IPS-20b (cell line): ENCODE data around the gene POLR2A.

Experiments
- H3K27ac ChIP-seq: one replicate; pipeline ENCODE4 v1.5.1; 2013; ENCODE audit warnings: low read length
- H3K27me3 ChIP-seq: 2 replicates; pipeline ENCODE4 v1.6.1; 2013; ENCODE audit warnings: mild to moderate bottlenecking, low read length, inconsistent platforms; ENCODE audit not compliant: insufficient read depth
- H3K36me3 ChIP-seq: 2 replicates; pipeline ENCODE4 v1.6.1; 2013; ENCODE audit warnings: low read depth, mild to moderate bottlenecking, inconsistent platforms, low read length, moderate library complexity; ENCODE audit not compliant: insufficient read depth
- H3K4me1 ChIP-seq: 2 replicates; pipeline ENCODE4 v1.6.1; 2013; ENCODE audit warnings: mild to moderate bottlenecking, control low read depth, inconsistent platforms, low read length, moderate library complexity; ENCODE audit not compliant: insufficient read depth
- H3K4me3 ChIP-seq: 2 replicates; pipeline ENCODE4 v1.5.1; 2013; ENCODE audit warnings: mild to moderate bottlenecking, low read length, inconsistent platforms
- H3K9ac ChIP-seq: 2 replicates; pipeline ENCODE4 v1.6.1; 2013; ENCODE audit warnings: low read depth, mild to moderate bottlenecking, inconsistent platforms, low read length, moderate library complexity
- H3K9me3 ChIP-seq: 2 replicates; pipeline ENCODE4 v1.6.1; 2013; ENCODE audit warnings: mild to moderate bottlenecking, low read depth, low read length, inconsistent platforms; ENCODE audit not compliant: insufficient read depth

The POLR2A gene

DNA sequence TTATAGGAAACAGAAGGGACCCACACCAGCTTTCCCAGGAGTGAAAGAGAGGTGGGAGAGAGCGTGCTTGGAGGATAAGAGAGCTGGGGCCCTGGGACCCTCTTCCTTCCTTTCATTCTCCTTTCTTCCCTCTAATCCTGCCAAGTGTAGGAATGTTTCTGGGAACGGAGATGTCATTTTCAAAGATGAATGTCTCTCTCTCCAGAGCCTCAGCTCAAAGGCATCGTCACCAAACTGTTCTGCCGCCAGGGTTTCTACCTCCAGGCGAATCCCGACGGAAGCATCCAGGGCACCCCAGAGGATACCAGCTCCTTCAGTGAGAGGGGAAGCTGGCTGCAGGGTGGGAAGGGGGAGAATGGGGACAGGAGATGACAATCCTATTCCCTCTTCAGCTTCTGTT, 42.9 kb upstream of the POLR2A start:
- H3K4me1 ChIP-seq, result peaks cover 31% of the 10 kb centered on the region; the same call in 1 of the 2 replicates
- H3K9ac ChIP-seq, result peak overlapping the region; percentile 92; the same call in 1 of the 2 replicates
- H3K4me3 ChIP-seq, result peak overlapping the region; percentile 86

DNA sequence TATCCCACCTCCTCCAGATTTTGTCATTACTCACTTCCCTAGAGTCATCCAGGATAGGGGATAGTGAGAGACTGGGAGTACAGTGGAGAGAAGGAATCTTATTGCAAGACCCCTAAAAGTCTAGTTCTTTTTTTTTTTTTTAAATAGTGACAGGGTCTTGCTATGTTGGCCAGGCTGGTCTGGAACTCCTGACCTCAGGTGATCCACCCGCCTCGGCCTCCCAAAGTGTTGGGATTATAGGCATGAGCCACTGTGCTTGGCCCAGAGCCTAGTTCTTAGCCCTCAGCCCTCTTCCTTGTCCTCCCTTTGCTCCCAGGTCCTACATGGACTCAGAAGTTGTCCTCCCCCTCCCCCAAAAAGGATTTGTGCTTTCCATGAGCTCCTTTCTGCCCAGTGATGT, 42.0 kb upstream of the POLR2A start:
- H3K27ac ChIP-seq, result no peak overlapping the region
- peaks cover 67% of the 10 kb centered on the region for H3K27me3 ChIP-seq
- peaks cover 33% of the 10 kb centered on the region; the same call in 1 of the 2 replicates for H3K4me1 ChIP-seq
- H3K36me3 ChIP-seq, result no peaks in the 10 kb centered on the region
- no peak overlapping the region for H3K4me3 ChIP-seq
- no peaks in the 10 kb centered on the region for H3K9me3 ChIP-seq
- H3K9ac ChIP-seq, result no peak overlapping the region

More for the DNA sequence above, 42.9 kb upstream of the POLR2A start:
- no peak overlapping the region for H3K27ac ChIP-seq
- no peaks in the 10 kb centered on the region for H3K36me3 ChIP-seq
- no peaks in the 10 kb centered on the region for H3K9me3 ChIP-seq
- H3K27me3 ChIP-seq, result peaks cover 67% of the 10 kb centered on the region

GRCh38 chr17:7443499-7444485, 40.4 kb upstream of the POLR2A start:
- Histone ChIP-seq H3K9me3 (no peaks in the 10 kb centered on the region), H3K27ac (no peak overlapping the region), H3K4me3 (peak overlapping the region; percentile 65; the same call in 1 of the 2 replicates), H3K4me1 (peaks cover 24% of the 10 kb centered on the region; the same call in 1 of the 2 replicates), H3K9ac (no peak overlapping the region), H3K27me3 (peaks cover 56% of the 10 kb centered on the region), H3K36me3 (no peaks in the 10 kb centered on the region)

GRCh38 chr17:7444682-7445618, 39.2 kb upstream of the POLR2A start, which contains the start of gene CHRNB1:
TSS of gene CHRNB1 (plus strand) at chr17:7445061. CDS start at chr17:7445128, 67 bp downstream.
- H3K27ac ChIP-seq, result no peak within 1 kb of the TSS

GRCh38 chr17:7445619-7445968, 38.6 kb upstream of the POLR2A start:
- no peak overlapping the region for H3K27ac ChIP-seq
- no peaks in the 10 kb centered on the region for H3K36me3 ChIP-seq
- peak overlapping the region; percentile 45; the same call in 1 of the 2 replicates for H3K9ac ChIP-seq
- peaks cover 45% of the 10 kb centered on the region for H3K27me3 ChIP-seq
- H3K4me3 ChIP-seq, result peak overlapping the region; percentile 65
- H3K4me1 ChIP-seq, result peaks cover 20% of the 10 kb centered on the region; the same call in 1 of the 2 replicates
- no peaks in the 10 kb centered on the region for H3K9me3 ChIP-seq

More at GRCh38 chr17:7444682-7445618, 39.2 kb upstream of the POLR2A start, which contains the start of gene CHRNB1:
- H3K36me3 ChIP-seq, result no peaks in the 10 kb centered on the region
- peak within 1 kb of the TSS; percentile 65 for H3K4me3 ChIP-seq
- no peaks in the 10 kb centered on the region for H3K9me3 ChIP-seq
- H3K9ac ChIP-seq, result peak within 1 kb of the TSS; percentile 60; the same call in 1 of the 2 replicates
- H3K27me3 ChIP-seq, result peaks cover 45% of the 10 kb centered on the region
- peaks cover 20% of the 10 kb centered on the region; the same call in 1 of the 2 replicates for H3K4me1 ChIP-seq

GRCh38 chr17:7448461-7448860, 35.7 kb upstream of the POLR2A start:
- Histone ChIP-seq H3K9ac (no peak overlapping the region), H3K36me3 (no peaks in the 10 kb centered on the region), H3K4me1 (peaks cover 8% of the 10 kb centered on the region; the same call in 1 of the 2 replicates), H3K9me3 (no peaks in the 10 kb centered on the region), H3K27me3 (peaks cover 26% of the 10 kb centered on the region), H3K27ac (no peak overlapping the region), H3K4me3 (no peak overlapping the region)

GRCh38 chr17:7459961-7460545, 24.1 kb upstream of the POLR2A start:
- Histone ChIP-seq H3K27ac (no peak overlapping the region), H3K9me3 (no peaks in the 10 kb centered on the region)

GRCh38 chr17:7460850-7461660, 23.1 kb upstream of the POLR2A start:
- Histone ChIP-seq H3K27me3 (no peaks in the 10 kb centered on the region), H3K27ac (no peak overlapping the region), H3K9me3 (no peaks in the 10 kb centered on the region), H3K36me3 (peaks cover 5% of the 10 kb centered on the region; the same call in 1 of the 2 replicates), H3K4me3 (no peak overlapping the region), H3K4me1 (peaks cover 4% of the 10 kb centered on the region; the same call in 1 of the 2 replicates), H3K9ac (no peak overlapping the region)

More at GRCh38 chr17:7459961-7460545, 24.1 kb upstream of the POLR2A start:
- Histone ChIP-seq H3K36me3 (peaks cover 5% of the 10 kb centered on the region; the same call in 1 of the 2 replicates), H3K4me1 (peaks cover 4% of the 10 kb centered on the region; the same call in 1 of the 2 replicates), H3K27me3 (no peaks in the 10 kb centered on the region), H3K4me3 (no peak overlapping the region), H3K9ac (no peak overlapping the region)

- peaks cover 9% of the 10 kb centered on the region for H3K36me3 ChIP-seq
- H3K9ac ChIP-seq, result no peak overlapping the region
- no peak overlapping the region for H3K4me3 ChIP-seq
Measured at GRCh38 chr17:7462474-7463371, 21.4 kb upstream of the POLR2A start.

More at GRCh38 chr17:7462474-7463371, 21.4 kb upstream of the POLR2A start:
- no peak overlapping the region for H3K27ac ChIP-seq
- H3K4me1 ChIP-seq, result peaks cover 4% of the 10 kb centered on the region; the same call in 1 of the 2 replicates
- H3K27me3 ChIP-seq, result no peaks in the 10 kb centered on the region
- no peaks in the 10 kb centered on the region for H3K9me3 ChIP-seq
